HCT116 (cell line): ENCODE data around the gene RFX8. TPM values are rescaled to one million over a fixed set of nuclear protein-coding genes. Genes with fewer than 3 reads are reported as not detected.
A peak's percentile ranks its signal among the peaks of the same experiment; 100 is the strongest.

Experiments
- ATAC-seq: fragments of 200-7000 bp; cut with Tn5 transposase; 2 replicates; pipeline ENCODE4 v1.9.1; 2020; ENCODE audit warnings: mild to moderate bottlenecking, moderate library complexity
- BruUV-seq: library from RNA; stranded (reverse); fragments of 400-500 nt; replicated peaks from 2 replicates; lab custom pipeline; 2021; lab: Mats Ljungman, UMichigan
- CTCF ChIA-PET: fragments of 300-600 bp; sonication (Branson Sonifier 250); formaldehyde crosslinking; loops from one replicate; lab custom pipeline; 2021; ENCODE audit warnings: antibody characterized with exemption; lab: Charles Lee
- POLR2A ChIA-PET: fragments of 300-600, 350-600 bp; sonication (Branson Sonifier 250); formaldehyde crosslinking; loops from one replicate; lab custom pipeline; 2021; ENCODE audit warnings: antibody characterized with exemption; lab: Charles Lee
- RAD21 ChIA-PET, 2 experiments: fragments of 300-600 bp; sonication (Branson Sonifier 250); formaldehyde crosslinking; loops; one replicate each; lab custom pipeline; 2023; ENCODE audit warnings: low total read pairs in 2 of 2; ENCODE audit not compliant: uncharacterized antibody in 2 of 2, unreplicated experiment in 2 of 2, low non-redundant PET in 1 of 2; lab: Charles Lee
- DNase-seq: peaks from one replicate; pipeline ENCODE4 v3.0.0-alpha.2; 2010; ENCODE audit warnings: low read depth, low spot score
- H2AFZ ChIP-seq: fragments of 200-600 bp; shearing (Covaris generic), sonication (generic); 2 replicates; pipeline ENCODE4 v1.6.1; 2017; ENCODE audit warnings: low read depth, mixed run types, mixed read lengths, antibody characterized with exemption, low read length; ENCODE audit not compliant: poor library complexity, severe bottlenecking
- H3K27ac ChIP-seq: 2 replicates; pipeline ENCODE4 v1.5.1; 2012; ENCODE audit warnings: low read depth, low read length
- H3K27me3 ChIP-seq: fragments of 200-600 bp; sonication (generic); 2 replicates; pipeline ENCODE4 v1.6.1; 2016; ENCODE audit warnings: mixed run types, low read length, mixed read lengths; ENCODE audit not compliant: insufficient read depth
- H3K36me3 ChIP-seq, 2 experiments: fragments of 200-500 bp in 1 of 2; fragments of 200-600 bp in 1 of 2; sonication (Bioruptor generic) in 1 of 2; sonication (generic) in 1 of 2; 2 replicates each; pipeline versions ENCODE4 v1.5.1 to v1.6.1; 2014 to 2016; ENCODE audit warnings: low read length in 2 of 2, inconsistent platforms in 1 of 2, mixed read lengths in 1 of 2, mixed run types in 1 of 2; ENCODE audit not compliant: insufficient read depth in 2 of 2, control insufficient read depth in 1 of 2
- H3K4me1 ChIP-seq, 2 experiments: fragments of 200-600 bp in 1 of 2; sonication (generic) in 1 of 2; 2 replicates each; pipeline versions ENCODE4 v1.5.1 to v1.6.1; 2012 to 2017; ENCODE audit warnings: low read length in 2 of 2, inconsistent platforms in 1 of 2, mild to moderate bottlenecking in 1 of 2, mixed read lengths in 1 of 2, mixed run types in 1 of 2, moderate library complexity in 1 of 2; ENCODE audit not compliant: insufficient read depth in 2 of 2, control insufficient read depth in 1 of 2
- H3K4me2 ChIP-seq: fragments of 200-600 bp; sonication (generic); 2 replicates; pipeline ENCODE4 v1.6.1; 2017; ENCODE audit warnings: mixed run types, low read length, mixed read lengths
- H3K4me3 ChIP-seq, 2 experiments: fragments of 200-600 bp in 1 of 2; sonication (generic) in 1 of 2; replicated peaks in 1 of 2; 2 replicates each; pipeline ENCODE4 v1.5.1; 2011 to 2016; ENCODE audit warnings: low read length in 2 of 2, control low read depth in 1 of 2, low read depth in 1 of 2, mild to moderate bottlenecking in 1 of 2, mixed read lengths in 1 of 2, mixed run types in 1 of 2
- H3K79me2 ChIP-seq: fragments of 200-600 bp; sonication (generic); 2 replicates; pipeline ENCODE4 v1.6.1; 2017; ENCODE audit warnings: mild to moderate bottlenecking, mixed run types, low read length, moderate library complexity, mixed read lengths; ENCODE audit not compliant: insufficient read depth
- H3K9ac ChIP-seq: fragments of 200-600 bp; sonication (generic); 2 replicates; pipeline ENCODE4 v1.6.1; 2016; ENCODE audit warnings: low read length, mixed read lengths
- H3K9me2 ChIP-seq: fragments of 200-600 bp; sonication (generic), shearing (Covaris generic); 2 replicates; pipeline ENCODE4 v1.6.1; 2017; ENCODE audit warnings: mixed run types, mild to moderate bottlenecking, moderate library complexity; ENCODE audit not compliant: insufficient read depth
- H3K9me3 ChIP-seq, 2 experiments: fragments of 200-500 bp in 1 of 2; fragments of 200-600 bp in 1 of 2; sonication (Bioruptor generic) in 1 of 2; sonication (generic) in 1 of 2; 2 replicates each; pipeline ENCODE4 v1.6.1; 2014 to 2017; ENCODE audit warnings: low read length in 2 of 2, mixed read lengths in 2 of 2, inconsistent platforms in 1 of 2, low read depth in 1 of 2, mild to moderate bottlenecking in 1 of 2, mixed run types in 1 of 2, moderate library complexity in 1 of 2; ENCODE audit not compliant: control insufficient read depth in 1 of 2, insufficient read depth in 1 of 2
- H4K20me1 ChIP-seq: fragments of 200-600 bp; sonication (generic), shearing (Covaris generic); 2 replicates; pipeline ENCODE4 v1.6.1; 2017; ENCODE audit warnings: mixed run types, mild to moderate bottlenecking, moderate library complexity; ENCODE audit not compliant: insufficient read depth
- CBX3 ChIP-seq: IDR thresholded peaks from 2 replicates; pipeline ENCODE4 v1.6.1; 2012; ENCODE audit warnings: low read depth
- CEBPB ChIP-seq: IDR thresholded peaks from 2 replicates; pipeline ENCODE4 v1.6.1; 2012; ENCODE audit warnings: low read depth
- EGR1 ChIP-seq: IDR thresholded peaks from 2 replicates; pipeline ENCODE4 v1.6.1; 2012; ENCODE audit warnings: low read depth
- EZH2phosphoT487 ChIP-seq: fragments of 200-600 bp; IDR thresholded peaks from 2 replicates; pipeline ENCODE4 v1.6.1; 2018; ENCODE audit warnings: antibody characterized with exemption, borderline replicate concordance
- POLR2A ChIP-seq: IDR thresholded peaks from 2 replicates; pipeline ENCODE4 v1.7.0; 2011; ENCODE audit warnings: borderline replicate concordance; ENCODE audit not compliant: insufficient read depth, insufficient read length; ENCODE audit errors: extremely low read depth
- SRF ChIP-seq: IDR thresholded peaks from 2 replicates; pipeline ENCODE4 v1.6.1; 2012; ENCODE audit warnings: low read depth
- ZFX ChIP-seq: fragments of 450-650 bp; IDR thresholded peaks from 2 replicates; pipeline ENCODE4 v1.6.1; 2017
- intact Hi-C: fragments of 100-400 bp; cut with micrococcal nuclease; formaldehyde crosslinking; loops from 2 replicates; pipeline ENCODE4 v1.10.0; 2022
- total RNA-seq: library from RNA; stranded (reverse); gene quantifications from one replicate; pipeline ENCODE4 v1.2.1, GENCODE V29; 2021; ENCODE audit not compliant: unreplicated experiment
- TF ChIP-seq, protein P1 (sequence below), 3 experiments: fragments of 200-600 bp in 1 of 3; sonication (generic) in 1 of 3; IDR thresholded peaks in 2 of 3; conservative IDR thresholded peaks in 1 of 3; 2 replicates each; pipeline ENCODE4 v1.5.1; 2012 to 2017; ENCODE audit warnings: low read depth in 2 of 3, low read length in 2 of 3, antibody characterized with exemption in 1 of 3, borderline replicate concordance in 1 of 3, control low read depth in 1 of 3, mild to moderate bottlenecking in 1 of 3, mixed read lengths in 1 of 3, mixed run types in 1 of 3, moderate library complexity in 1 of 3; ENCODE audit not compliant: insufficient read depth in 1 of 3

The RFX8 gene
- total RNA-seq, 1 experiment from 2014 or later = not detected

DNA sequence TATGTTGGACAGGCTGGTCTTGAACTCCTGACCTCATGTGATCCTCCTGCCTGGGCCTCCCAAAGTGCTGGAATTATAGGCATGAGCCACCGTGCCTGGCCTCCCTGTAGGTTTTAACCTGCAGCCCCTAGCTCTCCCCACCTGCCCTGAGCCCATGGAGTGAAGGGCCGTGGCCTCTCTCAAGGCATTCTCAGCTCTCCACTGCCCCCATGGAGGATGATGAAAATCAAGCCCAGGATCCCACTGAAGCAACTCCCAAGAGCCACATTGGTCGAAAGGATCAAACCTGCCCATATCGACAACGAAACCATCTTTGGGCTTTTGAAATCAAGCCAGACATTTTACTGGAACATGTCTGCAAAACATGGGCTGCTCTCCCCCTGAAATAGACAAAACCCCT lies 65.2 kb downstream of the RFX8 start:
- CTCF ChIA-PET = interaction anchor here (1.9 kb wide), 1 partner anchor 68 kb away, joined by 7 read pairs; no protein-coding TSS in a partner anchor
- Histone ChIP-seq H3K4me3 (no peak overlapping the region), H3K4me1 (no peaks in the 10 kb centered on the region), H2AFZ (no peak overlapping the region), H3K79me2 (no peaks in the 10 kb centered on the region), H3K9me3 (no peaks in the 10 kb centered on the region), H3K4me2 (no peak overlapping the region), H3K36me3 (no peaks in the 10 kb centered on the region), H3K27me3 (no peaks in the 10 kb centered on the region), H4K20me1 (no peaks in the 10 kb centered on the region), H3K27ac (no peak overlapping the region), H3K9ac (no peak overlapping the region), H3K9me2 (no peaks in the 10 kb centered on the region)
- POLR2A ChIA-PET = no interaction called here
- TF ChIP-seq, protein P1, sequence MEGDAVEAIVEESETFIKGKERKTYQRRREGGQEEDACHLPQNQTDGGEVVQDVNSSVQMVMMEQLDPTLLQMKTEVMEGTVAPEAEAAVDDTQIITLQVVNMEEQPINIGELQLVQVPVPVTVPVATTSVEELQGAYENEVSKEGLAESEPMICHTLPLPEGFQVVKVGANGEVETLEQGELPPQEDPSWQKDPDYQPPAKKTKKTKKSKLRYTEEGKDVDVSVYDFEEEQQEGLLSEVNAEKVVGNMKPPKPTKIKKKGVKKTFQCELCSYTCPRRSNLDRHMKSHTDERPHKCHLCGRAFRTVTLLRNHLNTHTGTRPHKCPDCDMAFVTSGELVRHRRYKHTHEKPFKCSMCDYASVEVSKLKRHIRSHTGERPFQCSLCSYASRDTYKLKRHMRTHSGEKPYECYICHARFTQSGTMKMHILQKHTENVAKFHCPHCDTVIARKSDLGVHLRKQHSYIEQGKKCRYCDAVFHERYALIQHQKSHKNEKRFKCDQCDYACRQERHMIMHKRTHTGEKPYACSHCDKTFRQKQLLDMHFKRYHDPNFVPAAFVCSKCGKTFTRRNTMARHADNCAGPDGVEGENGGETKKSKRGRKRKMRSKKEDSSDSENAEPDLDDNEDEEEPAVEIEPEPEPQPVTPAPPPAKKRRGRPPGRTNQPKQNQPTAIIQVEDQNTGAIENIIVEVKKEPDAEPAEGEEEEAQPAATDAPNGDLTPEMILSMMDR (IDR thresholded peaks at IDR 0.05 in 2 of 3, conservative IDR thresholded peaks at IDR 0.05 in 1 of 3; ENCODE audit: borderline replicate concordance in 1 of 3, insufficient read depth in 1 of 3, low read depth in 2 of 3, low read length in 2 of 3) = 0 out of 6 replicates have a peak, but pooled peaks of 1 of the 3 experiments have one; percentile 5
- no peak for TF ChIP-seq POLR2A
- ATAC-seq = no peak; the same call in 1 of the 2 replicates
- RAD21 ChIA-PET = no interaction called here
- BruUV-seq = no TSS peak
- intact Hi-C loops = loop anchor here (10.0 kb wide), 1 partner anchor 575 kb away; no protein-coding TSS in a partner anchor
- no peak for DNase-seq

DNA sequence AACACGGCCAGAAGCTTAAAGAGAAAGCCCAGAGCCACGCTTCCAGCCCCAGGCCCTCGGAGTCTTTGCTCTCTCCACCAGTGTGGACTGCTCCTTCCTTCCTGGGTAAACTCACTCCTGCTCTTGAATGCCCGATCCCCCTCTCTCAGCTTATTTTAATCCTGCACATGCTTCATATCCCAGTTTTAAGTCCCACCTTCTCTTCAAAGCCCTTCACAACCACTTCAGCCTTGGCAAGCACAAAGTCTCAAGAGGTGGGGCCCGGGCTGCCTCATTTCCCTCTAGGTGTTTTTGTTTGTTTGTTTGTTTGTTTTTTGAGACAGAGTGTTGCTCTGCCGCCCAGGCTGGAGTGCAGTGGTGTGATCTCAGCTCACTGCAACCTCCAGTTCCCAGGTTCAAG lies 66.0 kb downstream of the RFX8 start:
- CTCF ChIA-PET = interaction anchor here (0.5 to 1.9 kb wide), 2 partner anchors 41 to 67 kb away, joined by 3 to 7 read pairs; no protein-coding TSS in a partner anchor
- RAD21 ChIA-PET = no interaction called here

More for the DNA sequence above, 66.0 kb downstream of the RFX8 start:
- no peaks in the 10 kb centered on the region for H3K36me3 ChIP-seq
- no peaks in the 10 kb centered on the region for H3K4me1 ChIP-seq
- H3K9ac ChIP-seq = no peak overlapping the region
- H3K79me2 ChIP-seq = no peaks in the 10 kb centered on the region
- BruUV-seq = no TSS peak
- no peak overlapping the region for H3K27ac ChIP-seq
- no peaks in the 10 kb centered on the region for H4K20me1 ChIP-seq
- no peaks in the 10 kb centered on the region for H3K9me3 ChIP-seq
- TF ChIP-seq CEBPB (no peak), EZH2phosphoT487 (no peak), EGR1 (no peak), SRF (no peak), POLR2A (no peak), ZFX (no peak), CBX3 (no peak)
- TF ChIP-seq, protein P1 (IDR thresholded peaks at IDR 0.05 in 2 of 3, conservative IDR thresholded peaks at IDR 0.05 in 1 of 3; ENCODE audit: borderline replicate concordance in 1 of 3, insufficient read depth in 1 of 3, low read depth in 2 of 3, low read length in 2 of 3) = no peak
- no peaks in the 10 kb centered on the region for H3K27me3 ChIP-seq
- no peak for DNase-seq
- POLR2A ChIA-PET = no interaction called here
- H2AFZ ChIP-seq = no peak overlapping the region
- intact Hi-C loops = no loop called here
- H3K4me3 ChIP-seq = no peak overlapping the region
- no peak for ATAC-seq
- H3K9me2 ChIP-seq = no peaks in the 10 kb centered on the region
- no peak overlapping the region for H3K4me2 ChIP-seq
